ENCODE measurements around the gene DYNLT1. TPM values are rescaled to one million over a fixed set of nuclear protein-coding genes. Genes with fewer than 3 reads are reported as not detected.
"Not testable (repeated sequence)": the region's sequence is repeated elsewhere in the genome, so short reads cannot be mapped to it uniquely, and the experiment has no call there.

DYNLT1 gene
- total RNA-seq, 4 donors from 2014 or later = 90.7 to 147 (median 102) TPM

GRCh38 chr6:158633127-158633526, 11.4 kb downstream of the DYNLT1 start:
- peak; percentile 83 for DNase-seq (ENCODE audit: extremely low spot score)
- intact Hi-C loops (cut with DNase I) = loop anchor here (10.0 kb wide), 1 partner anchor 62 kb away; no protein-coding TSS in a partner anchor
- no peak overlapping the region for H3K4me3 ChIP-seq
- TF ChIP-seq CTCF (IDR thresholded peaks at IDR 0.05) (no peak), EP300 (IDR thresholded peaks at IDR 0.05) (no peak), POLR2AphosphoS5 (IDR thresholded peaks at IDR 0.05) (no peak), POLR2A (IDR thresholded peaks at IDR 0.05; ENCODE audit: low read depth) (no peak)
- H3K36me3 ChIP-seq = peaks cover 4 to 60% (median 48%) of the 10 kb centered on the region in 4 donors
- H3K4me1 ChIP-seq = peaks cover 14 to 25% (median 20%) of the 10 kb centered on the region in 4 donors
- H3K27ac ChIP-seq (replicated peaks in 1 of 4) = peak overlapping the region in 1 of 4 donors; percentile 80
- no peaks in the 10 kb centered on the region for H3K9me3 ChIP-seq
- H3K27me3 ChIP-seq = no peaks in the 10 kb centered on the region
- WGBS = 91% methylated on average over 11 of the region's 11 CpGs

DNA sequence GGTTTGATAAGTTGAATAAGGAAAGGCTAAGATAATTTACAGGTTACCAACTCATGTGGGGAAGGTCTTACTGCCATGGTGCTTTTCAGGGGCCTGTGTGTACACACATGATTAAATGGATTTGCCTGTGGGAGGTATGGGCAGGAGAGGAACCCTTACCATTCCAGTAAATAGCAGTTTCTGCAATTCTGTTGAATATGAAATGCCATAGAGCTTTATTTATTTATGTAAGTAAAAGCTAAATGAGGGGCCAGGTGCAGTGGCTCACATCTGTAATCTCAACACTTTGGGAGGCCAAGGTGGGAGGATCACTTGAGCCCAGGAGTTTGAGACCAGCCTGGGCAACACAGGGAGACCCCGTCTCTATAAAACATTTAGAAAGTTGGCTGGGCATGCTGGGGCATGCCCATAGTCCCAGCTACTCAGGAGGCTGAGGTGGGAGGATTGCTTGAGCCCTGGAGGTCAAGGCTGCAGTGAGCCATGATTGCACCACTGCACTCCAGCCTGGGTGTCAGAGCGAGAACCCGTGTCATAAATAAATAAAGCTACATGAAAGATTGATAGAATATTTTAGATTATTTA, 11.9 kb downstream of the DYNLT1 start:
- intact Hi-C loops (cut with DNase I) = loop anchor here (10.0 kb wide), 1 partner anchor 62 kb away; no protein-coding TSS in a partner anchor
- peak overlapping the region; percentile 62 to 80 (median 72) for H3K27ac ChIP-seq (replicated peaks in 1 of 4)
- H3K27me3 ChIP-seq, H3K9me3 ChIP-seq, H3K4me3 ChIP-seq: not testable (repeated sequence)
- peak; percentile 55 for DNase-seq (ENCODE audit: extremely low spot score)
- peaks cover 4 to 63% (median 51%) of the 10 kb centered on the region in 4 donors for H3K36me3 ChIP-seq
- peaks cover 13 to 24% (median 20%) of the 10 kb centered on the region in 4 donors for H3K4me1 ChIP-seq
- 86% methylated on average over 3 of the region's 3 CpGs for WGBS

DNA sequence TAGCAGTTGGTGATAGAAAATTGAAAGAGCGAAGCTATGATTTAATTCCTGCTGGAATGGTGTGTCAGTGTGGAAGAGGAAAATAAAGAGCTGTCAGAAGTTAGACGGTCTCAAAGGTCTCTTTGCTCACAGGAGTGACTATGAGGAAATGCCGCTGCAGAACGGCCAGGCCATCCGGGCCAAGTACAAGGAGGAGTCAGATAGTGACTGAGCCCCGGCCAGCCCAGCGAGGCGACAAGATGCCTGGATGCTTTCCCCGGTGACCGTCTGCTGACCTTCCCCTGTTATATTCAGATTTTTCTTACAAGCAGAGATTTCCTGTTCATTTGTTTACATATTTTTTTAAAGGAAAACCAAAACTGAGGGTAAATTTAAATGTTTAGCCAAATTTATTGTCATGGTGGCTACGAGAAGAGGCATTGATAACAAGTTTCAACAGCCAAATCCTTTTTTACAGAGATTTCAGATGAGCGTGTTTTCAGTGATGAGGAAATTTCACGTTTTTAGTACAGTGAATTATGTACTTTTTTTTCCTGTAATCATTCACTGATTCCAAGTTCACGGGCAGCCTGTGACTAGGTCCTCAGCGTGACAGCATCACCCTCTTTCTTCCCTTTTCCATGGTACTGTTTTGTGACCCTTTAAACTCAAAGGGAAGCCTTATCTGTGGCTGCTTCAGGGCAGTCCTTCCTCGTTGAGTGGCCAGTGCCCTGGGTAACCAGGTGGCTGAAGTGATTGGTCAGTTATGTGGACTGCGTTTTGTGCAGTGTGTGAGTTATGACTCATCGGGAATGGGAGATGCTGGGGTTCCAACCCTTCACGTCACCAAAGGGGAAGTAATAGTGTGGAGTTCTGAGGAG, 12.6 kb downstream of the DYNLT1 start:
- TF ChIP-seq POLR2A (IDR thresholded peaks at IDR 0.05; ENCODE audit: low read depth) = no peak
- TF ChIP-seq POLR2AphosphoS5 (IDR thresholded peaks at IDR 0.05) = peak in 1 of 2 donors; percentile 48
- Histone ChIP-seq H3K4me3 (peak overlapping the region in 2 of 4 donors; percentile 7 to 27), H3K9me3 (no peaks in the 10 kb centered on the region), H3K27me3 (no peaks in the 10 kb centered on the region), H3K4me1 (peaks cover 13 to 25% (median 23%) of the 10 kb centered on the region in 4 donors), H3K27ac (replicated peaks in 1 of 4) (peak overlapping the region; percentile 62 to 80 (median 72)), H3K36me3 (peaks cover 3 to 63% (median 51%) of the 10 kb centered on the region in 4 donors)
- 33% methylated on average over 19 of the region's 19 CpGs for WGBS
- intact Hi-C loops (cut with DNase I) = loop anchor here (10.0 kb wide), 1 partner anchor 63 kb away; no protein-coding TSS in a partner anchor
- peak; percentile 93 for DNase-seq (ENCODE audit: extremely low spot score)

GRCh38 chr6:158630938-158631616, 13.5 kb downstream of the DYNLT1 start:
- peaks cover 6 to 63% (median 50%) of the 10 kb centered on the region in 4 donors for H3K36me3 ChIP-seq
- 72% methylated on average over 15 of the region's 19 CpGs for WGBS
- peak; percentile 90 for DNase-seq (ENCODE audit: extremely low spot score)
- intact Hi-C loops (cut with DNase I) = loop anchor here (10.0 kb wide), 1 partner anchor 64 kb away; no protein-coding TSS in a partner anchor
- TF ChIP-seq EP300 (IDR thresholded peaks at IDR 0.05) (no peak), POLR2AphosphoS5 (IDR thresholded peaks at IDR 0.05) (peak in 1 of 2 donors; percentile 61), POLR2A (IDR thresholded peaks at IDR 0.05; ENCODE audit: low read depth) (no peak)
- no peaks in the 10 kb centered on the region for H3K9me3 ChIP-seq
- peaks cover 13 to 25% (median 23%) of the 10 kb centered on the region in 4 donors for H3K4me1 ChIP-seq
- peak overlapping the region in 1 of 4 donors; percentile 27 for H3K4me3 ChIP-seq
- H3K27me3 ChIP-seq = no peaks in the 10 kb centered on the region
- peak overlapping the region; percentile 62 to 80 (median 72) for H3K27ac ChIP-seq (replicated peaks in 1 of 4)

DNA sequence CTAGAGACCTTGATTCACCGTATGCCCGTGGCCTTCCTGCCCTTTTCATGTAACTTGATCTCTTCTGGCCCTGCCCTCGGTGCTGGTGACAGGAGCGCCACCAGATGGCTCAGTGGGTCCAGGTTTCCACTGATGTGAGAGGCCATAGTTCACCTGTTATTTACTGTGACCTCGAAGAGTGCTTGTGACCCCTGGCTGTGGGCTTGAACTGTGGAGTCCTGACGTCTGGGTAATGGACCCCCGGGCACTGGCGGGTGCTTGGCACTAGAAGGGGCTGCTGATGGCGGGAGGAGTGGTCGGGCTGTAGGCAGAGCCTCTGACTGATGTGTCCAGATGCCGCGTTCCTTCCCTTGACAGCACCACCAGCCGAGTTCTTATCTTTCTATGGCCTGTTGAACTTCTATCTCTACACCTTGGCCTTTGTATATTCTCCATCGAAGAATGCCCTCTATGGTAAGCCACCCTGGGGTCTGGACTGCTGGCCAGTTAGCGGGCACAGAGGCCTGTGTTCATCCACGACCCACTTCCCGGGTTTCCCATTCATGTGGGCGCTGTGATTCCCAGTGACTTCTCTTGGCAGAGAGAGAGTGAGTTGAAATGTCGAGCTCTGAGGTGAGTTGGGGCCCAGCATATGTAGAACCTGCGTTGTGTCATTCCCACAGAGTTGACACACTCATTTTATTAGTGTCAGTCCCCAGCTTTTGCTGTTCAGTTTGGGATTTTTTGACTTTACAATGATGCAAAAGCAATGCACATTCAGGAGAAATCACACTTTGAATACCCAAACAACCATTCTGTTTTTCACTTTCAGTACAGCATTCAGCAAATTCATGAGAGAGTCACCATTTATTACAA, 14.9 kb downstream of the DYNLT1 start:
- intact Hi-C loops (cut with DNase I) = loop anchor here (10.0 kb wide), 1 partner anchor 65 kb away; no protein-coding TSS in a partner anchor
- H3K36me3 ChIP-seq = peaks cover 15 to 65% (median 52%) of the 10 kb centered on the region in 4 donors

More for the DNA sequence above, 14.9 kb downstream of the DYNLT1 start:
- Histone ChIP-seq H3K9me3 (no peaks in the 10 kb centered on the region), H3K4me1 (peaks cover 13 to 25% (median 23%) of the 10 kb centered on the region in 4 donors), H3K27ac (replicated peaks in 1 of 4) (peak overlapping the region in 3 of 4 donors; percentile 62 to 80 (median 72)), H3K27me3 (no peaks in the 10 kb centered on the region), H3K4me3 (no peak overlapping the region)
- TF ChIP-seq POLR2A (IDR thresholded peaks at IDR 0.05; ENCODE audit: low read depth) = no peak
- TF ChIP-seq CTCF (IDR thresholded peaks at IDR 0.05) = peak in 1 of 3 experiments; percentile 8
- WGBS = 91% methylated on average over 19 of the region's 20 CpGs
- DNase-seq (ENCODE audit: extremely low spot score) = peak; percentile 66
